M059J (cell line): ENCODE measurements around the gene MYF5. TPM values are rescaled to one million over a fixed set of nuclear protein-coding genes. Genes with fewer than 3 reads are reported as not detected.

Experiments used
- DNase-seq: peaks from one replicate; pipeline ENCODE4 v3.0.0-alpha.2; 2012; ENCODE audit warnings: low read depth
- total RNA-seq: library from RNA; depleted of rRNA; stranded (reverse); fragments of >200 nt; shearing (Covaris generic); gene quantifications from 2 replicates; pipeline ENCODE4 v1.2.3, GENCODE V29; 2014; rRNA removed

The MYF5 gene
- not detected in 2 replicates for total RNA-seq

GRCh38 chr12:80716696-80717469 lies at the start of gene MYF5:
MYF5 (plus strand) TSS chr12:80716912; CDS start chr12:80717064, 152 bp downstream.
- DNase-seq, result no peak

- no peak for DNase-seq
Observed at GRCh38 chr12:80670214-80670613, 46.5 kb upstream of the MYF5 start.

GRCh38 chr12:80676042-80676636 lies 40.6 kb upstream of the MYF5 start:
- DNase-seq, result peak; percentile 8

GRCh38 chr12:80676856-80677255 lies 39.9 kb upstream of the MYF5 start:
- no peak for DNase-seq

- DNase-seq, result no peak
Observed at GRCh38 chr12:80677994-80678393, 38.7 kb upstream of the MYF5 start.

GRCh38 chr12:80679346-80680131 lies 37.2 kb upstream of the MYF5 start:
- DNase-seq, result no peak

GRCh38 chr12:80681287-80681686 lies 35.4 kb upstream of the MYF5 start:
- DNase-seq, result no peak

GRCh38 chr12:80681786-80682185 lies 34.9 kb upstream of the MYF5 start:
- no peak for DNase-seq

- DNase-seq, result no peak
Observed at GRCh38 chr12:80684077-80684495, 32.6 kb upstream of the MYF5 start.

GRCh38 chr12:80690090-80690489 lies 26.6 kb upstream of the MYF5 start:
- DNase-seq, result no peak

GRCh38 chr12:80690513-80690912 lies 26.2 kb upstream of the MYF5 start:
- DNase-seq, result no peak

GRCh38 chr12:80692114-80692513 lies 24.6 kb upstream of the MYF5 start:
- DNase-seq, result no peak

- DNase-seq, result no peak
Observed at GRCh38 chr12:80697270-80697887, 19.3 kb upstream of the MYF5 start.

- no peak for DNase-seq
Observed at GRCh38 chr12:80698256-80698655, 18.5 kb upstream of the MYF5 start.

- peak; percentile 3 for DNase-seq
Observed at GRCh38 chr12:80698847-80699542, 17.7 kb upstream of the MYF5 start.

- DNase-seq, result no peak
Observed at GRCh38 chr12:80700327-80700726, 16.4 kb upstream of the MYF5 start.

GRCh38 chr12:80701388-80701787 lies 15.3 kb upstream of the MYF5 start:
- DNase-seq, result peak; percentile 47

GRCh38 chr12:80702889-80703805 lies 13.6 kb upstream of the MYF5 start:
- peak; percentile 80 for DNase-seq

GRCh38 chr12:80704420-80704819 lies 12.3 kb upstream of the MYF5 start:
- DNase-seq, result no peak

GRCh38 chr12:80707126-80707829 lies 9.4 kb upstream of the MYF5 start, which contains the start of gene MYF6:
MYF6 (plus strand) TSS chr12:80707634; CDS start chr12:80707720, 86 bp downstream.
- DNase-seq, result no peak
